Vagina (tissue), 2 donors: ENCODE measurements around the gene FAM25C.
"Not testable (repeated sequence)": the region's sequence is repeated elsewhere in the genome, so short reads cannot be mapped to it uniquely, and the experiment has no call there.

Experiments
- CTCF ChIP-seq, 3 experiments: fragments of 450-650 bp in 2 of 3; fragments of 200-600 bp in 1 of 3; sonication (generic) in 1 of 3; IDR thresholded peaks; one replicate each; pipeline ENCODE4 v1.5.1; 2017 to 2019; ENCODE audit warnings: antibody characterized with exemption in 3 of 3, mild to moderate bottlenecking in 2 of 3, moderate library complexity in 2 of 3
- POLR2A ChIP-seq, 2 donors: fragments of 450-650 bp; IDR thresholded peaks; one replicate each; pipeline ENCODE4 v1.6.1; 2017; ENCODE audit warnings: antibody characterized with exemption in 2 of 2, mild to moderate bottlenecking in 2 of 2, moderate library complexity in 2 of 2

- not testable (repeated sequence) for TF ChIP-seq POLR2A, CTCF (IDR thresholded peaks at IDR 0.05)
Measured at GRCh38 chr10:47973131-47973530, 26.5 kb downstream of the FAM25C start.
